Measurements from ENCODE around the gene PLA2G6. TPM values are rescaled to one million over a fixed set of nuclear protein-coding genes. Genes with fewer than 3 reads are reported as not detected.

PLA2G6 gene
- polyA plus RNA-seq, 2 of the 4 experiments (the other 2 are of a cell fraction), result 7.4 to 7.6 TPM

DNA sequence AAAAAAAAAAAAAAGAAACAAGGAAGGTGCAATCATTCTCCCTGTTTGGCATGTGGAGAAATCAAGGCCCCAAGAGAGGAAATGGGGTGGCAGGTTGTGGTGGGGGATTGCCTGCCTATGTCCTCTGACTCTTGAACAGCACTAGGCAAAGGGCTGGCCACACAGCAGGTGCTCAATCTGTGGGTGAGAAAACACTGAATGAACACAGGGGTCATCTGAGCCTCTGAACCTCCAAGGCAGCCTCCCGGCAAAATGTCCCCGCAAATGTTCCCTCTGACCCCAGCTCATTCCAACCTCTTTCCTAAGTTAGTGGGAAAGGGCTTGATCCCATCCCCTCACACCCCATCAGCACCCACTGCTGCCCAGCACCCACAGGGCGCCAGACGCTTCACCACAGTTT lies 4.6 kb downstream of the PLA2G6 start:
- ATAC-seq (no peak), DNase-seq (ENCODE audit: low read depth in 1 of 2, low spot score in 1 of 2) (no peak), FAIRE-seq (no peak)
- 88% methylated on average over 4 of the region's 4 CpGs for WGBS (ENCODE audit: missing lambda C conversion rate)
- ChIA-PET CTCF (interaction anchor here (1.1 to 3.6 kb wide), 2 partner anchors 11 to 63 kb away, joined by 3 to 19 read pairs; no protein-coding TSS in a partner anchor), POLR2A (no interaction called here)
- Histone ChIP-seq H3K4me3 (no peak overlapping the region), H3K9me3 (no peaks in the 10 kb centered on the region), H3K4me2 (peak overlapping the region; percentile 89; the same call in 2 of the 3 replicates), H3K4me1 (peaks cover 54% of the 10 kb centered on the region), H3K27ac (peak overlapping the region; percentile 92 to 94; a peak in 2 of 6 replicates)
- TF ChIP-seq, protein P1, sequence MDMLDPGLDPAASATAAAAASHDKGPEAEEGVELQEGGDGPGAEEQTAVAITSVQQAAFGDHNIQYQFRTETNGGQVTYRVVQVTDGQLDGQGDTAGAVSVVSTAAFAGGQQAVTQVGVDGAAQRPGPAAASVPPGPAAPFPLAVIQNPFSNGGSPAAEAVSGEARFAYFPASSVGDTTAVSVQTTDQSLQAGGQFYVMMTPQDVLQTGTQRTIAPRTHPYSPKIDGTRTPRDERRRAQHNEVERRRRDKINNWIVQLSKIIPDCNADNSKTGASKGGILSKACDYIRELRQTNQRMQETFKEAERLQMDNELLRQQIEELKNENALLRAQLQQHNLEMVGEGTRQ (IDR thresholded peaks at IDR 0.05), result no peak
- TF ChIP-seq HDAC2 (IDR thresholded peaks at IDR 0.05), result no peak
- no peak for TF ChIP-seq NPAS2 (CRISPR knock-in tag; IDR thresholded peaks at IDR 0.05; ENCODE audit: borderline replicate concordance)
- TF ChIP-seq CTCF (IDR thresholded peaks at IDR 0.05), result no peak
- TF ChIP-seq FOSL2 (IDR thresholded peaks at IDR 0.05), result no peak
- TF ChIP-seq FOSL2 (CRISPR knock-in tag; IDR thresholded peaks at IDR 0.05), result no peak
- TF ChIP-seq, protein P2, sequence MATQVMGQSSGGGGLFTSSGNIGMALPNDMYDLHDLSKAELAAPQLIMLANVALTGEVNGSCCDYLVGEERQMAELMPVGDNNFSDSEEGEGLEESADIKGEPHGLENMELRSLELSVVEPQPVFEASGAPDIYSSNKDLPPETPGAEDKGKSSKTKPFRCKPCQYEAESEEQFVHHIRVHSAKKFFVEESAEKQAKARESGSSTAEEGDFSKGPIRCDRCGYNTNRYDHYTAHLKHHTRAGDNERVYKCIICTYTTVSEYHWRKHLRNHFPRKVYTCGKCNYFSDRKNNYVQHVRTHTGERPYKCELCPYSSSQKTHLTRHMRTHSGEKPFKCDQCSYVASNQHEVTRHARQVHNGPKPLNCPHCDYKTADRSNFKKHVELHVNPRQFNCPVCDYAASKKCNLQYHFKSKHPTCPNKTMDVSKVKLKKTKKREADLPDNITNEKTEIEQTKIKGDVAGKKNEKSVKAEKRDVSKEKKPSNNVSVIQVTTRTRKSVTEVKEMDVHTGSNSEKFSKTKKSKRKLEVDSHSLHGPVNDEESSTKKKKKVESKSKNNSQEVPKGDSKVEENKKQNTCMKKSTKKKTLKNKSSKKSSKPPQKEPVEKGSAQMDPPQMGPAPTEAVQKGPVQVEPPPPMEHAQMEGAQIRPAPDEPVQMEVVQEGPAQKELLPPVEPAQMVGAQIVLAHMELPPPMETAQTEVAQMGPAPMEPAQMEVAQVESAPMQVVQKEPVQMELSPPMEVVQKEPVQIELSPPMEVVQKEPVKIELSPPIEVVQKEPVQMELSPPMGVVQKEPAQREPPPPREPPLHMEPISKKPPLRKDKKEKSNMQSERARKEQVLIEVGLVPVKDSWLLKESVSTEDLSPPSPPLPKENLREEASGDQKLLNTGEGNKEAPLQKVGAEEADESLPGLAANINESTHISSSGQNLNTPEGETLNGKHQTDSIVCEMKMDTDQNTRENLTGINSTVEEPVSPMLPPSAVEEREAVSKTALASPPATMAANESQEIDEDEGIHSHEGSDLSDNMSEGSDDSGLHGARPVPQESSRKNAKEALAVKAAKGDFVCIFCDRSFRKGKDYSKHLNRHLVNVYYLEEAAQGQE (IDR thresholded peaks at IDR 0.05), result no peak
- TF ChIP-seq RARB (CRISPR knock-in tag; IDR thresholded peaks at IDR 0.05), result no peak
- TF ChIP-seq RFX5 (IDR thresholded peaks at IDR 0.05), result no peak
- no peak for TF ChIP-seq RCOR1 (IDR thresholded peaks at IDR 0.05; ENCODE audit: low read depth, low read length)
- TF ChIP-seq, protein P3, sequence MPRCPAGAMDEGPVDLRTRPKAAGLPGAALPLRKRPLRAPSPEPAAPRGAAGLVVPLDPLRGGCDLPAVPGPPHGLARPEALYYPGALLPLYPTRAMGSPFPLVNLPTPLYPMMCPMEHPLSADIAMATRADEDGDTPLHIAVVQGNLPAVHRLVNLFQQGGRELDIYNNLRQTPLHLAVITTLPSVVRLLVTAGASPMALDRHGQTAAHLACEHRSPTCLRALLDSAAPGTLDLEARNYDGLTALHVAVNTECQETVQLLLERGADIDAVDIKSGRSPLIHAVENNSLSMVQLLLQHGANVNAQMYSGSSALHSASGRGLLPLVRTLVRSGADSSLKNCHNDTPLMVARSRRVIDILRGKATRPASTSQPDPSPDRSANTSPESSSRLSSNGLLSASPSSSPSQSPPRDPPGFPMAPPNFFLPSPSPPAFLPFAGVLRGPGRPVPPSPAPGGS (IDR thresholded peaks at IDR 0.05), result no peak
- TF ChIP-seq NR3C1 (IDR thresholded peaks at IDR 0.05), result no peak
- no peak for TF ChIP-seq CHD4 (IDR thresholded peaks at IDR 0.05; ENCODE audit: borderline replicate concordance)
- no peak for TF ChIP-seq HES2 (IDR thresholded peaks at IDR 0.05)
- TF ChIP-seq TP53 (CRISPR knock-in tag; IDR thresholded peaks at IDR 0.05), result no peak
- no peak for TF ChIP-seq JUN (IDR thresholded peaks at IDR 0.05)
- TF ChIP-seq SREBF2 (IDR thresholded peaks at IDR 0.05), result no peak
- TF ChIP-seq KDM5A (IDR thresholded peaks at IDR 0.05), result no peak

GRCh38 chr22:38176170-38176741 lies 5.4 kb downstream of the PLA2G6 start:
- Histone ChIP-seq H3K4me1 (peaks cover 56% of the 10 kb centered on the region), H3K27ac (peak overlapping the region; percentile 11 to 27; a peak in 2 of 6 replicates), H3K4me2 (no peak overlapping the region), H3K9me3 (no peaks in the 10 kb centered on the region), H3K4me3 (no peak overlapping the region)
- no peak for DNase-seq (ENCODE audit: low read depth in 1 of 2, low spot score in 1 of 2)
- 90% methylated on average over 9 of the region's 14 CpGs for WGBS (ENCODE audit: missing lambda C conversion rate)
- CTCF ChIA-PET, result interaction anchor here (0.5 to 1.4 kb wide), 3 partner anchors 25 to 65 kb away, joined by 3 read pairs; no protein-coding TSS in a partner anchor
- TF ChIP-seq HDAC2 (IDR thresholded peaks at IDR 0.05), result no peak
- TF ChIP-seq, protein P4, sequence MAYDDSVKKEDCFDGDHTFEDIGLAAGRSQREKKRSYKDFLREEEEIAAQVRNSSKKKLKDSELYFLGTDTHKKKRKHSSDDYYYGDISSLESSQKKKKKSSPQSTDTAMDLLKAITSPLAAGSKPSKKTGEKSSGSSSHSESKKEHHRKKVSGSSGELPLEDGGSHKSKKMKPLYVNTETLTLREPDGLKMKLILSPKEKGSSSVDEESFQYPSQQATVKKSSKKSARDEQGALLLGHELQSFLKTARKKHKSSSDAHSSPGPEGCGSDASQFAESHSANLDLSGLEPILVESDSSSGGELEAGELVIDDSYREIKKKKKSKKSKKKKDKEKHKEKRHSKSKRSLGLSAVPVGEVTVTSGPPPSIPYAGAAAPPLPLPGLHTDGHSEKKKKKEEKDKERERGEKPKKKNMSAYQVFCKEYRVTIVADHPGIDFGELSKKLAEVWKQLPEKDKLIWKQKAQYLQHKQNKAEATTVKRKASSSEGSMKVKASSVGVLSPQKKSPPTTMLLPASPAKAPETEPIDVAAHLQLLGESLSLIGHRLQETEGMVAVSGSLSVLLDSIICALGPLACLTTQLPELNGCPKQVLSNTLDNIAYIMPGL (CRISPR knock-in tag; IDR thresholded peaks at IDR 0.05; ENCODE audit: borderline replicate concordance), result no peak
- no peak for TF ChIP-seq FOSB (CRISPR knock-in tag; IDR thresholded peaks at IDR 0.05)
- no peak for TF ChIP-seq CEBPB (IDR thresholded peaks at IDR 0.05)
- no peak for TF ChIP-seq CHD2 (IDR thresholded peaks at IDR 0.05; ENCODE audit: low read length, partially characterized antibody)
- no peak for TF ChIP-seq HOXA7 (CRISPR knock-in tag; IDR thresholded peaks at IDR 0.05)
- FAIRE-seq, result no peak
- no peak for ATAC-seq
- POLR2A ChIA-PET, result no interaction called here
